Measurements from ENCODE around the gene SCARB1.

SCARB1 gene

GRCh38 chr12:124760560-124760959 lies 103.1 kb downstream of the SCARB1 start:
- no peak for DNase-seq (ENCODE audit: low read depth in 2 of 2)

GRCh38 chr12:124759841-124760503 lies 103.7 kb downstream of the SCARB1 start:
- DNase-seq (ENCODE audit: low read depth in 2 of 2) = no peak

DNA sequence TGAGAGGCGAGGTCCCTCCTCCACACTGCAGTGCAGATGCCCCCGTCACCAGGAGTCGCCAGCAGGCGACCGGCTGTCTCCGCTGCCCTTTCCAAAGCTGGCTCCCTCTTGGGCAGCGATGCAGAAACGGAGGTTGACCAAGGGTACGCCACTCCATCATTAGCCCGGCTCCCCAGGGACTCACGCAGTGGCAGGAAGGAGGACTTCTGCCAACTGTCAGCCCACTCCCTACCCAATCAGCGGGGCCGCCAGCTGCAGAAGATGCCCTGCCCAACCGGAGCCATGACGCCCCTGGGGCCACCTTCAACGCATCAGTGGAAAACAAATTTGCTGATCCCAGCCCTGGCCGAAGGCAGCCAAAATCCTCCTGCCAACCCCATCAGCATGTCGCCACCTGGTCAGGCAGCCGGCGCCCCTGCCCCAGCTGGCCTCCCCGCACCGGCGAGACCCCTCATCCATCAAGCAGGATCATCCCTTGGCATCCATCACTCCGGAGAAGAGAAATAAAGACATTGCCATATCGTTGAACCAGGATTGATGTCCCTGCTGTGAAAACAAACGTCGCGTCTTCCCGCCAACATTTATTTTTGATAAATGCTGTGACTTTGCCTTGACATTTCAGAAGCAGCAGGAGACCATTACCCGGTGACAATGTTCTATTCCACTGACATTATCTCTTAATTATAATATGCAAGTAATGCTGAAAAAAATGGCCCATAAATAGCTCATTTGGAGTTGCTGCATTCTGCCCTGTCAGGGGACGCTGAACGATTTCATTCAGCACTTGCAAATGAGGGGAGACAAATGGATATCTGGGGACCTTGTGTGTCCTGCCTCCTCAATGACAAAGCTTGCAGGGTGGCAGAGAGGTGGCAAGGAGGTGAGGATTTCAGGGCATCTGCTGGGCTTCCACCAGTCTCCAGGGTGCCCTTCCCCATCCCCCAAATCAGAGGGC lies 105.1 kb downstream of the SCARB1 start:
- no peak for DNase-seq (ENCODE audit: low read depth in 2 of 2)

GRCh38 chr12:124757329-124757728 lies 106.3 kb downstream of the SCARB1 start:
- DNase-seq (ENCODE audit: low read depth in 2 of 2) = no peak

GRCh38 chr12:124756760-124757159 lies 106.9 kb downstream of the SCARB1 start:
- DNase-seq (ENCODE audit: low read depth in 2 of 2) = no peak

DNA sequence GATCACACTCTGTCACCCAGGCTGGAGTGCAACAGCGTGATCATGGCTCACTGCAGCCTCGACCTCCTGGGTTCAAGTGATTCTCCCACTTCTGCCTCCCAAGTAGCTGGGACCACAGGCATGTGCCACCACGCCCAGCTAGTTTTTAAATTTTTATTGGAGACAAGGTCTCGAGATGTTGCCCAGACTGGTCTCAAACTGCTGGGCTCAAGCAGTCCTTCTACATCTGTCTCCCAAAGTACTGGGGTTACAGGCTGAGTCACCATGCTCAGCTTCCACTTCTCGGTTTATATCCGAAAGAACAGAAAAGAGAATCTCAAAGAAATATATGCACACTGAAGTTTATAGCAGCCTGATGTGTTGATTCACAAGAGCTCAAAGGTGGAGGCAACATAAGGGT lies 107.5 kb downstream of the SCARB1 start:
- no peak for DNase-seq (ENCODE audit: low read depth in 2 of 2)

- DNase-seq (ENCODE audit: low read depth in 2 of 2) = no peak
These were observed 107.9 kb downstream of the SCARB1 start for GRCh38 chr12:124755801-124756148.

DNA sequence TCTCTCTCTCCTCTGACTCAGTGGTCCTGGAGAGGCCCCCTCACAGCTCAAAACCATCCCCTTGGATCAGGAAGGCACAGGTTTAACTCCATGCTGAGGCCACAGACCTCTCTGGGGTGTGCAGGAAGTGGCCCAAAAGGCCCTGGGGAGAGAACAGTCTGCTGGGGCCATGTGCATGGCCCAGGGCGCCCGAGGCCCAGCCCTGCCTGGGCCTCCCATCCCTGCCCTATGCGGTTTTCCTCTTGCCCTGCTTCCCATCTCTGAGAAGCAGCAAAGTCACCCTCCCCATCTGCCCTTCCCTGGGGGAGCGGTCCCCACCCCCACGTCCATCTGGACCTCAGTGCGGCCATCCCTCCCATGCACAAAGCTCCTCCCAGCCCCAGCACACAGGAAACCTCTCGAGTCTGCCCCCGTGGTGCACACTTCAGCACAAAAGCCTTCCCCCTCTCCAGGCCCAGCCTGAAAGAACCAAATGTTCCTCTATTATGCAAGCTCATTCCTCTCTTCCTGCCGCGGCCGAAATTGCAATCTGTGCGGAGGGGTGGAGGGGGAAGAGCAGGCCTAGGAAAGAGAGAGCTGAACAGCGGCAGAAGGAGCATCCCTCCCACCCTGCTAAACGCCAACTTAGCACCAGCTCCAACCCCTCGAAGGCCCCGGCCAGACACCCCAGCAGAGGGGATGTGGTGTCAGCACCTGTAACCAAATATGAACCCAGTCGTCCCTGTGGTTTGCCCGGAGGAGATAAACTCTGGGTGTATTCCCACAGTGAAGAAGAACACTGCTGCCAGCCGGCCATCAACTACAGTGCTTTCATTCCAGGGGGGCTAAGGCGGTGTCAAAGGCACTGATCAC lies 108.5 kb downstream of the SCARB1 start:
- no peak for DNase-seq (ENCODE audit: low read depth in 2 of 2)

DNA sequence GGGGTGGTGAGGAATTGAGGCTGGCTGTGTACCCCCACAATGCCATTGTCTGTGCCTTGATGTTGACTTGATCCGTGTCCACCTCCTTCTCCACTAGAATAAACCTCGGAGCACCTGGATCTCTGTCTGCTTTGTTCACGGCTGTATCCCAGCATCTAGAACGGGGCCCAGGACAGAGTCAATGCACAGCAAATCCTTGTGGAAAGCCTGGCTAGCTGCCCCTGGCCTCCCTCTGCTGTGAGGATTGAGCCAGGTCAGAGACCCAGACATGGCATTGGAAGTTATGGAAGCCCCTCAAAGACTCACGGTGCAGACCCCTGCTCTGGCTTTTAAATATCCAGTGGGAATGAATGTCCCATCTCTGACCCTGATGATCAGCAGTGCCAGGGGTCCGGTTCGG lies 109.2 kb downstream of the SCARB1 start:
- no peak for DNase-seq (ENCODE audit: low read depth in 2 of 2)

DNA sequence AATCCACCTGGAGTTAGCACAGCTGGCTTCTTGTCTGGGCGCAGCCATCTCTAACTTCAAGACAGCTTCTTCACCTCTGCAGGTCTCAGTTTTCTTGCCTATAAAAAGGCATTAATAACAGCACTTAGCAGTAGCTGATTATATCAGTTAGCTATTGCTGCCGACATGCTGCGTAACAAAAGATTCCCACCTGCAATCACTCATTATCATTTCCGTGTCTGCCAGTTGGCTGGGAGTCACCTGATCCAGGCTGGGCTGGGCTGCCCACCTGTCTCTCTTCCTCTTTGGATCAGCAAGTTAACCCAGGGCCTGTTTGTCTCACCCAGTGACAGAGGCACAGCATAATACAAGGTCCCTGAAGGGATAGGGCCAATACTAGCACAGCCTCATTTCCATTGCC lies 109.7 kb downstream of the SCARB1 start:
- DNase-seq (ENCODE audit: low read depth in 2 of 2) = no peak

DNA sequence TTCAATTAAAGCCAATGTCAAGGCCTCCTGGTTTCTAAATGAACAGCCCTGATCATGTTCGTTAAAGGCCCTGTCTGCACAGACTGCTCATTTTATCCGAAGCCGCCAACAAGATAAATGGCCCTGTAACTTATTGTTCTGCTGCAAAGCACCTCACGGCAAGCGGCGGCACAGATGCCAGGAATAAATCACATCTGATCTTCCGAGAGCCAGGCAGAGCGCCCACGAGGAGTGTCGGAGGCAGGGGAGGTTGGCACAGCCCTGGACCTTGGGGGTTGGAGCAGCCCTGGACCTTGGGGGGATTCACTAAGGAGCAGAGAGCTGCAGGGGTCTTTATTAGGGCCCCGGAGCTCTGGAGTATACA lies 110.5 kb downstream of the SCARB1 start:
- DNase-seq (ENCODE audit: low read depth in 2 of 2) = no peak

DNA sequence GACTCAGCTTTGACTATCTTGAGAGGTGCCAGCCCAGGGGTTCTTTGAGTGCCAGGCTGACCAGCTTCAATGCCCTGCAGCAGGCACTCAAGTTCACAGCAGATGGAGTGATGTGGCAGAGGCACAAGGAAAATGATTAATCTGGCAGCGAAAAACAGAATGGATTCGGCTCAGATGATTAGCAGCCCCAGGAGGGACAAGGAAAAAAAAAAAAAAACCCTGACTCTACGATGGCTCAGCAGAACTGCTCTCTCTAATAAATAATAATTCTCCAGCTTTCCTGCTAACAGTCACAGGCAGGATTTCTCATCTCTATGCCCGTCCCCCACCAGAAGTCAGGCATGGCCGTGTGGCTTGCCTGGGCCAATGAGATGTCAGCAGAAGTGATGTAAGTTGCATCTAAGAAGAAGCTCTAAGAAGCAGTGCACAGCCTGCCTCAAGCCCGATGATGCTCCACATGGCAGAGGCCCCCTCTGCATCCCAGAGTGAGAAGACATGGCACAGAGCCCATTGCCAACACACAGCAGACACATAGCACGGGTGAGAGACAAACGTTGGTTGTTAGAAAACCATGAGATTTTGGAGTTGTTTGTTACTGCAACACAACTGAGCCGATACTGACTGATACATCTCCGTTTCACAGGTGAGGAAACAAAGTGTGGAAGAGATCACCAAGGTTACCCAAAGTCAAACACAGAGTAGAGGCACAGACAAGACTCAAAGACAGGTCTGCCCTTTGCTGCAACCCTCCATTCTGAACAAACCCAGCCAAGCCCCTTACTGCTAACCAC lies 111.0 kb downstream of the SCARB1 start:
- no peak for DNase-seq (ENCODE audit: low read depth in 2 of 2)

- no peak for DNase-seq (ENCODE audit: low read depth in 2 of 2)
These were observed 111.9 kb downstream of the SCARB1 start for GRCh38 chr12:124751654-124752355.

- no peak for DNase-seq (ENCODE audit: low read depth in 2 of 2)
These were observed 112.7 kb downstream of the SCARB1 start for GRCh38 chr12:124750787-124751471.

DNA sequence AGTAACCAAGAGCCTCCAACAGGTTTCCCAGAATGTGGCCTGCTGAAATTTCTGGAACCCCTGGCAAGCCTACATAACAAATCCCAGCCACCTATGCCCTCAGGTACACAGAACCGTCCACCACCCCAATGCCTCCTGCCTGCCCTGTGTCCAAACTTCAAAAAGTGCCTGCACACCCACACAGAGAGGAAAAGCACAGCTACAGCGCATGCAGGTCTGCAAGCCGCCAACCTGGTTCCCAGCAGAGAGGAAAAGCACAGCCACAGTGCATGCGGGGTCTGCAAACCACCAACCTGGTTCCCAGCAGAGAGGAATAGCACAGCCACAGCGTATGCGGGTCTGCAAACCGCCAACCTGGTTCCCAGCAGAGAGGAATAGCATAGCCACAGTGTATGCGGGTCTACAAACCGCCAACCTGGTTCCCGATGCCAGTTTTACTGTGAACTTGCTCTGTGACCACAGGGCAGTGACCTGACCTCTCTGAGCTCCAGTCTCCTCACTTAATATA lies 113.5 kb downstream of the SCARB1 start:
- DNase-seq (ENCODE audit: low read depth in 2 of 2) = no peak

- DNase-seq (ENCODE audit: low read depth in 2 of 2) = no peak
These were observed 113.9 kb downstream of the SCARB1 start for GRCh38 chr12:124749725-124750124.

- no peak for DNase-seq (ENCODE audit: low read depth in 2 of 2)
These were observed 116.1 kb downstream of the SCARB1 start for GRCh38 chr12:124747426-124748161.

GRCh38 chr12:124746649-124747425 lies 116.8 kb downstream of the SCARB1 start:
- no peak for DNase-seq (ENCODE audit: low read depth in 2 of 2)

All from stimulated activated CD8-positive, alpha-beta memory T cell treated with anti-CD3 and anti-CD28 coated beads, Interleukin-15, amount 100 ng/mL, for 4 hours (primary cell).